Progenitor cell of endocrine pancreas (in vitro differentiated cells): ENCODE measurements around the gene ATXN1. TPM values are rescaled to one million over a fixed set of nuclear protein-coding genes. Genes with fewer than 3 reads are reported as not detected.
"Not testable (repeated sequence)": the region's sequence is repeated elsewhere in the genome, so short reads cannot be mapped to it uniquely, and the experiment has no call there.

Source experiments
- DNase-seq: peaks from one replicate; pipeline ENCODE4 v3.0.0; 2021; ENCODE audit warnings: low spot score; ENCODE audit not compliant: unreplicated experiment
- H3K27ac Mint-ChIP-seq: 2 replicates; pipeline ENCODE4 v1.8.0; 2021; ENCODE audit warnings: mild to moderate bottlenecking, moderate library complexity, mixed read lengths
- H3K27me3 Mint-ChIP-seq: 2 replicates; pipeline ENCODE4 v1.8.0; 2021; ENCODE audit warnings: mixed read lengths
- H3K36me3 Mint-ChIP-seq: 2 replicates; pipeline ENCODE4 v1.8.0; 2022; ENCODE audit warnings: mixed read lengths; ENCODE audit not compliant: insufficient read depth
- H3K4me1 Mint-ChIP-seq: 2 replicates; pipeline ENCODE4 v1.8.0; 2021; ENCODE audit warnings: low read depth, mixed read lengths
- H3K4me3 Mint-ChIP-seq: 2 replicates; pipeline ENCODE4 v1.8.0; 2021; ENCODE audit warnings: low read depth, mild to moderate bottlenecking, moderate library complexity, mixed read lengths
- H3K9me3 Mint-ChIP-seq: 2 replicates; pipeline ENCODE4 v1.8.0; 2021; ENCODE audit warnings: low read depth, mixed read lengths
- total RNA-seq: library from RNA; stranded (reverse); gene quantifications from 2 replicates; pipeline ENCODE4 v1.2.1, GENCODE V29; 2021
- TF ChIP-seq, protein P1 (sequence below): fragments of 200-600 bp; sonication (generic); IDR thresholded peaks from one replicate; pipeline ENCODE4 v1.5.0; 2021; ENCODE audit warnings: antibody characterized with exemption, mild to moderate bottlenecking; ENCODE audit not compliant: unreplicated experiment

Gene ATXN1
- total RNA-seq, 1 donor from 2014 or later = 35.8 TPM

DNA sequence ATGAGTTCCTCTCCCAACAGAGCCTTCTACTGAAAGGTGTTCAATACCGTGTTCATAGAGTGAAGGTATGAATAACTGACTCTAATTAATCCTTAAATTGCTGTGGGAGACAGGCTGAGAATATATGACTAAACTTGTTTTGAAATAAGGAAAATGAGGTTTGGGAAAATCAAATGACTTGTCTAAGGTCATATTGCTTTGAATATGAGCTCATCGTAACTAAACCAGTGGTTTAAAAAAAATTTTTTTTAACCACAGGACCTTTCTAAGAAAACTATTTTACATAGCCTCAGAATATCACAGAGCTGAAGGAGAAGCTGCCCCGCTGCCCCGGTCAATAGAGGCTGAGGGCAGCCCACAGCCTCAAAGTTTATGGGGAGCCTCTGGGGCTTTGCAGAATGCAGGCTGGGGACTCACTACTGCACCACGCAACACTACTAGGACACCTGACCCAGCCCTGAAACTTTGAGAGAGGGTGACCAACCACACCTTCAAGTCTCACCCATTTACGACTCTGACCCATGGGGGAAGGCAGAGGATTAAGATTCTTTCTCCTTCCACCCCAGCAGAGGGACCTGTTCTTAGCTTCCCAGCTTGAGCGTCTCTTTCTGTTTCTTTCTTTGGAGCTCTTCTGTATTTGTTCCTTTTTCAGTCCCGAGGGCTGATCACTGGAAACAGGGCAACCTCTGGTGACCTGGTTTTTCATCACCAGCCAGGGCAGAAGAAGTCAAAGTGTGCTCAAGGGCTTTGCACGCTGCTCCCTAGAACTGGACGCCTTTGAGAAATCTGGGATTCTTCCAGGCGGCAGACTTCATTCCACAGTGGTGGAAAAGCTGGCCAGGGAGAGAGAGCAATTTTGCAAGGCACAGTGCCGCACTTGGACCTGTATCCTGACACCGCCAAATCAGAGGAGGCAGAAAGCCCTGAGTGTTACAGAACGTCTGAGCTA is 220.2 kb downstream of the ATXN1 start:
- Mint-ChIP-seq H3K9me3 (no peaks in the 10 kb centered on the region), H3K27ac (no peak overlapping the region), H3K4me3 (no peak overlapping the region), H3K4me1 (peaks cover 15% of the 10 kb centered on the region), H3K27me3 (no peaks in the 10 kb centered on the region), H3K36me3 (peaks cover 3% of the 10 kb centered on the region)
- TF ChIP-seq, protein P1, sequence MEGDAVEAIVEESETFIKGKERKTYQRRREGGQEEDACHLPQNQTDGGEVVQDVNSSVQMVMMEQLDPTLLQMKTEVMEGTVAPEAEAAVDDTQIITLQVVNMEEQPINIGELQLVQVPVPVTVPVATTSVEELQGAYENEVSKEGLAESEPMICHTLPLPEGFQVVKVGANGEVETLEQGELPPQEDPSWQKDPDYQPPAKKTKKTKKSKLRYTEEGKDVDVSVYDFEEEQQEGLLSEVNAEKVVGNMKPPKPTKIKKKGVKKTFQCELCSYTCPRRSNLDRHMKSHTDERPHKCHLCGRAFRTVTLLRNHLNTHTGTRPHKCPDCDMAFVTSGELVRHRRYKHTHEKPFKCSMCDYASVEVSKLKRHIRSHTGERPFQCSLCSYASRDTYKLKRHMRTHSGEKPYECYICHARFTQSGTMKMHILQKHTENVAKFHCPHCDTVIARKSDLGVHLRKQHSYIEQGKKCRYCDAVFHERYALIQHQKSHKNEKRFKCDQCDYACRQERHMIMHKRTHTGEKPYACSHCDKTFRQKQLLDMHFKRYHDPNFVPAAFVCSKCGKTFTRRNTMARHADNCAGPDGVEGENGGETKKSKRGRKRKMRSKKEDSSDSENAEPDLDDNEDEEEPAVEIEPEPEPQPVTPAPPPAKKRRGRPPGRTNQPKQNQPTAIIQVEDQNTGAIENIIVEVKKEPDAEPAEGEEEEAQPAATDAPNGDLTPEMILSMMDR = no peak
- no peak for DNase-seq

DNA sequence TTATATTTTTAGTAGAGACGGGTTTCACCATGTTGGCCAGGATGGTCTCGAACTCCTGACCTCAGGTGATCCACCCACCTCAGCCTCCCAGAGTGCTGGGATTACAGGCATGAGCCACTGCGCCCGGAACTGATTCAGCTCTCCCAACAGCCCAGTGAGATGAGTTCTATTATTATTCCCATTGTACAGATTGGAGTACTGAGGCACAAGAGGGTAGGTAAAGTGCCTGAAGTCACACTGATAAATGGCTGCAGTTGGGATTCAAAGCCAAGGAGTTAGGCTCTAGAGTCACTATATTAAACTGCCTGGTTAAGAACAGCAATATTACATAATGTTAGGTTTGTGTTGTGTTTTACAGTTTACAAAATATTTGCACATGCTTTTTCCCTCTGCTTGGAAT is 220.9 kb downstream of the ATXN1 start:
- not testable (repeated sequence) for H3K4me3 Mint-ChIP-seq, H3K27me3 Mint-ChIP-seq, H3K27ac Mint-ChIP-seq, DNase-seq, H3K36me3 Mint-ChIP-seq, H3K9me3 Mint-ChIP-seq
- H3K4me1 Mint-ChIP-seq = peaks cover 15% of the 10 kb centered on the region

DNA sequence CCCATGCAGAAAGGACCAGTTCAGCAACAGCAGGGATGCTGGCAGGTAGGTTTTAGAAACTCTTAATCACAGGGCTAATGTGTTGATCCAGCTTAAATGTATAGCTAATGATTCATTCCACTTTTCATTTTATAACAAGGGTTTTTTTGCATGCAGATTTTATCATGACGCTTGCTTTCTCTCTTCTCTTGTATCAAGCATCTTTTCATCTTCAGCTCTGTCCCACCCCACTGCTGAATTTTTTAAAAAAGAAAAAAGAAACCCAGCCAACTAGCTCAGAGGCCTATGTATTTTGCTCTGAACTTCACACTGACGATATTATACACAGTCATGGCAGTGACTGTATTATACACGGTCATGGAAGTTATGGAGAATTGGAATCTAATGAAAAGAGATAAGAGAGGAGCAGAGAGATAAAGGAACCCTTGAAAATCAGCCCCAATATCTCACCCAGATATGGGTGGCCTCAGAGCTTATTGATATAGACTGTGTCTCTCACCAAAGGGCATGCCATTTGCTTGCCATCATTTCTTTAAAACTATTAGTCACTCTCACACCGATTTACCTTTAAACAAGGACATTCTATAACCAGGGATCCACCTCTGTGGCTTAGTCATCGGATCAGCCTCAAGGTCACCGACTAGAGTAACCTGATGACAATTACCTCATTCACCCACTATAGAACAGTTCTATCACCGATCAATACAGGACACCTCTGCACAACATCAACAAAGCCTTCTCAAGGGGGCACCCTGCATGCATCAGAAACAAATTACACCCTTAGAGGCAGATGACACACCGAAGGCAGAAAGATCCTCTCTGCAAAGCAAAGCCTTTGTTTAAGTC is 222.0 kb downstream of the ATXN1 start:
- no peak overlapping the region for H3K27ac Mint-ChIP-seq
- peaks cover 9% of the 10 kb centered on the region for H3K4me1 Mint-ChIP-seq
- H3K27me3 Mint-ChIP-seq = no peaks in the 10 kb centered on the region
- TF ChIP-seq, protein P1 = no peak
- no peak for DNase-seq
- H3K4me3 Mint-ChIP-seq = no peak overlapping the region
- H3K36me3 Mint-ChIP-seq = peaks cover 1% of the 10 kb centered on the region
- no peaks in the 10 kb centered on the region for H3K9me3 Mint-ChIP-seq

DNA sequence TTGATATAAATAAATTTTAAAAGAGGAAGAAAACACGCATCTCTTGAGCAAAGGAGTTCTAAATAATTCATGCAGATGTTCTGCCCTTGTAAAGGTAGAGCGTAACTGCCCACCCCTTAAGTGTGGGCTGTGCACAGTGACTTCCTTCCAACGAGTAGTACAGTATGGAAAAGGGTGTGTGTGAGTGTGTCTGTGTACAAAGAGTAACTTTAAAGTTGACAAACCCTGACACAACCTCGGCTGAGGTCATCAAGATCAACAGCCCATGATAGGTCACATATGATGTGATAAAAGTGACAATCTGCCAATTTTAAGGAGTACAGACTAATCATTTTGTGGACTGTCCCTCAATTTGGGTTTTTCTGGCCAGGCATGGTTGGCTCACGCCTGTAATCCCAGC is 225.7 kb downstream of the ATXN1 start:
- TF ChIP-seq, protein P1 = no peak
- Mint-ChIP-seq H3K27ac (no peak overlapping the region), H3K36me3 (peaks cover 1% of the 10 kb centered on the region), H3K4me1 (peaks cover 3% of the 10 kb centered on the region), H3K4me3 (no peak overlapping the region), H3K27me3 (no peaks in the 10 kb centered on the region), H3K9me3 (no peaks in the 10 kb centered on the region)
- DNase-seq = no peak

DNA sequence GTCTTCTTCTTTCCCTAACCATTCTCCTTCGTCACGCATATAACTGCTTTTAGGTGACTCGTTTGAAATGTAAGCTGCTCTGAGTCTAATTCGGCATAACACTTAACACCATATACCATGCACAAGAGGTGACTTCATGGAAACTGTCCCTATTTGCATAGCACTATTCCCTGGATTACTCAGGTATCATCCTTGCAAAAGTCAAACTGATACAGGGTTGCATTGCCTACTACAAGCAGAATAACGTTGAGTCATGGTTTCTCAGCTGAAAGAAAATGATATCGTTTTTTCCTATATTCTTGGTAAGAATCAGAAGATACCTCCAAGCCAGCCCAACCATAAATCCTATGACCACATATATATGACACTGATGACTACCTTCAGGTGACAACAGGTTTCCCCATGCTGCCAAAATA is 227.5 kb downstream of the ATXN1 start:
- TF ChIP-seq, protein P1 = no peak
- no peaks in the 10 kb centered on the region for H3K9me3 Mint-ChIP-seq
- no peak for DNase-seq
- no peaks in the 10 kb centered on the region for H3K36me3 Mint-ChIP-seq
- no peaks in the 10 kb centered on the region for H3K27me3 Mint-ChIP-seq
- no peaks in the 10 kb centered on the region for H3K4me1 Mint-ChIP-seq
- no peak overlapping the region for H3K27ac Mint-ChIP-seq
- H3K4me3 Mint-ChIP-seq = no peak overlapping the region
